ENCODE data around the gene TRIM5.

DNA sequence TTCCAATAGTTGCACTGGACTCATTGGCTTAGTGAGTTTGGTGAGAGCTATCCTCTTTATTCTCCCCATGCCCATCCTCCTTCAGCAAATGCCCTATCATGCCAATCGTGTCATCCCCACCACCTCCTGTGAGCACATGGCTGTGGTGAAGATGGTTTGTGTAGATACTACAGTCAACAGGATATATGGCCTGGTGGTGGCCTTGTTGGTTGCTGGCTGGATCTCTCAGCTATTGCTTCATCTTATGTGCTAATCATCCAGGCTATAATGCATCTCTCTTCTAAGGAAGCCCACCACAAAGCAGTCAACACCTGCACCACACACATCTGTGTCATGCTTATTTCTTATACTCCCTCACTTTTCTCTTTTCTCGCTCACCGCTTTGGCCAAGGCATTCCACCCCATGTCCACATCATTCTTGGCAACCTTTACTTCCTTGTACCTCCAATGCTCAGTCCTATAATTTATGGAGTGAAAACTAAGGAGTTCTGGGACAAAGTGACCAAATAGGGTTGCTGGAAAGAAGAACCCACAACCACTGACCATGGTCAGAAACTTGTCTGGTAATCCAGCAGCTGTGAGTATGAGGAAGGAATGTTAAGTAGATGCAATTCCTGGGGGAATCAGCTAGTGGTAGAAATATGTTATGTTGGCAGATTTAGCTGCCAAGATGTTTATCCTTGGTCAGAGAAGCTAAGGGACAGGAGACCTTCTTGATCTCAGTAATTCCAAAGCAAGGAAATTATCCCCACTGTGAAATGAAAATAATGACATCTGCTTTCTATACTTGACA lies 35.0 kb upstream of the TRIM5 start:
- TF ChIP-seq MEF2A (IDR thresholded peaks at IDR 0.05; ENCODE audit: control insufficient read depth, low read depth, low read length), result no peak
- no peak for TF ChIP-seq WHSC1 (IDR thresholded peaks at IDR 0.05; ENCODE audit: low read length)
- TF ChIP-seq, protein P1, sequence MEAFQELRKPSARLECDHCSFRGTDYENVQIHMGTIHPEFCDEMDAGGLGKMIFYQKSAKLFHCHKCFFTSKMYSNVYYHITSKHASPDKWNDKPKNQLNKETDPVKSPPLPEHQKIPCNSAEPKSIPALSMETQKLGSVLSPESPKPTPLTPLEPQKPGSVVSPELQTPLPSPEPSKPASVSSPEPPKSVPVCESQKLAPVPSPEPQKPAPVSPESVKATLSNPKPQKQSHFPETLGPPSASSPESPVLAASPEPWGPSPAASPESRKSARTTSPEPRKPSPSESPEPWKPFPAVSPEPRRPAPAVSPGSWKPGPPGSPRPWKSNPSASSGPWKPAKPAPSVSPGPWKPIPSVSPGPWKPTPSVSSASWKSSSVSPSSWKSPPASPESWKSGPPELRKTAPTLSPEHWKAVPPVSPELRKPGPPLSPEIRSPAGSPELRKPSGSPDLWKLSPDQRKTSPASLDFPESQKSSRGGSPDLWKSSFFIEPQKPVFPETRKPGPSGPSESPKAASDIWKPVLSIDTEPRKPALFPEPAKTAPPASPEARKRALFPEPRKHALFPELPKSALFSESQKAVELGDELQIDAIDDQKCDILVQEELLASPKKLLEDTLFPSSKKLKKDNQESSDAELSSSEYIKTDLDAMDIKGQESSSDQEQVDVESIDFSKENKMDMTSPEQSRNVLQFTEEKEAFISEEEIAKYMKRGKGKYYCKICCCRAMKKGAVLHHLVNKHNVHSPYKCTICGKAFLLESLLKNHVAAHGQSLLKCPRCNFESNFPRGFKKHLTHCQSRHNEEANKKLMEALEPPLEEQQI (IDR thresholded peaks at IDR 0.05), result no peak
- TF ChIP-seq POLR2AphosphoS2 (IDR thresholded peaks at IDR 0.05; ENCODE audit: low read length), result no peak
- no peak for TF ChIP-seq SMC3 (conservative IDR thresholded peaks at IDR 0.05; ENCODE audit: insufficient read depth, low read depth, low read length)
- TF ChIP-seq SIN3A (IDR thresholded peaks at IDR 0.05; ENCODE audit: borderline replicate concordance in 2 of 2, control insufficient read depth in 1 of 2, low read depth in 2 of 2, low read length in 2 of 2), result no peak
- TF ChIP-seq MLX (CRISPR knock-in tag; conservative IDR thresholded peaks at IDR 0.05), result no peak
- TF ChIP-seq, protein P2, sequence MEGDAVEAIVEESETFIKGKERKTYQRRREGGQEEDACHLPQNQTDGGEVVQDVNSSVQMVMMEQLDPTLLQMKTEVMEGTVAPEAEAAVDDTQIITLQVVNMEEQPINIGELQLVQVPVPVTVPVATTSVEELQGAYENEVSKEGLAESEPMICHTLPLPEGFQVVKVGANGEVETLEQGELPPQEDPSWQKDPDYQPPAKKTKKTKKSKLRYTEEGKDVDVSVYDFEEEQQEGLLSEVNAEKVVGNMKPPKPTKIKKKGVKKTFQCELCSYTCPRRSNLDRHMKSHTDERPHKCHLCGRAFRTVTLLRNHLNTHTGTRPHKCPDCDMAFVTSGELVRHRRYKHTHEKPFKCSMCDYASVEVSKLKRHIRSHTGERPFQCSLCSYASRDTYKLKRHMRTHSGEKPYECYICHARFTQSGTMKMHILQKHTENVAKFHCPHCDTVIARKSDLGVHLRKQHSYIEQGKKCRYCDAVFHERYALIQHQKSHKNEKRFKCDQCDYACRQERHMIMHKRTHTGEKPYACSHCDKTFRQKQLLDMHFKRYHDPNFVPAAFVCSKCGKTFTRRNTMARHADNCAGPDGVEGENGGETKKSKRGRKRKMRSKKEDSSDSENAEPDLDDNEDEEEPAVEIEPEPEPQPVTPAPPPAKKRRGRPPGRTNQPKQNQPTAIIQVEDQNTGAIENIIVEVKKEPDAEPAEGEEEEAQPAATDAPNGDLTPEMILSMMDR (IDR thresholded peaks at IDR 0.05 in 2 of 3, conservative IDR thresholded peaks at IDR 0.05 in 1 of 3; ENCODE audit: insufficient read depth in 2 of 3, low read depth in 1 of 3, low read length in 3 of 3), result no peak
- TF ChIP-seq NCOR1 (IDR thresholded peaks at IDR 0.05), result no peak
- TF ChIP-seq, protein P3, sequence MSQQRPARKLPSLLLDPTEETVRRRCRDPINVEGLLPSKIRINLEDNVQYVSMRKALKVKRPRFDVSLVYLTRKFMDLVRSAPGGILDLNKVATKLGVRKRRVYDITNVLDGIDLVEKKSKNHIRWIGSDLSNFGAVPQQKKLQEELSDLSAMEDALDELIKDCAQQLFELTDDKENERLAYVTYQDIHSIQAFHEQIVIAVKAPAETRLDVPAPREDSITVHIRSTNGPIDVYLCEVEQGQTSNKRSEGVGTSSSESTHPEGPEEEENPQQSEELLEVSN (IDR thresholded peaks at IDR 0.05; ENCODE audit: borderline replicate concordance in 1 of 2, extremely low read depth in 1 of 2, insufficient read depth in 1 of 2, insufficient read length in 1 of 2, low read depth in 1 of 2, low read length in 1 of 2, poor library complexity in 1 of 2, severe bottlenecking in 1 of 2), result no peak
- no peak for TF ChIP-seq MBD1 (CRISPR knock-in tag; IDR thresholded peaks at IDR 0.05)
- TF ChIP-seq ETV5 (CRISPR knock-in tag; IDR thresholded peaks at IDR 0.05; ENCODE audit: low read depth), result no peak

All from K562 (cell line).